NK-92 treated with Interleukin-12 subunit alpha and Interleukin-12 subunit beta, amount 100 ng/mL, for 24 hours (cell line): ENCODE data around the gene ODF2.
"Not testable (repeated sequence)": the region's sequence is repeated elsewhere in the genome, so short reads cannot be mapped to it uniquely, and the experiment has no call there.

Source experiments
- DNase-seq: peaks from one replicate; lab custom pipeline; 2025; lab: John Stamatoyannopoulos, UW

The ODF2 gene

GRCh38 chr9:128424268-128424780 lies 31.5 kb upstream of the ODF2 start:
- DNase-seq, result no peak

GRCh38 chr9:128428644-128429512 lies 26.9 kb upstream of the ODF2 start:
- DNase-seq, result no peak

- DNase-seq, result no peak
Observed at GRCh38 chr9:128429513-128430086, 26.2 kb upstream of the ODF2 start.

GRCh38 chr9:128431207-128431606 lies 24.6 kb upstream of the ODF2 start:
- DNase-seq, result no peak

- no peak for DNase-seq
Observed at GRCh38 chr9:128434340-128434739, 21.5 kb upstream of the ODF2 start.

- no peak for DNase-seq
Observed at GRCh38 chr9:128435611-128436010, 20.2 kb upstream of the ODF2 start.

GRCh38 chr9:128438343-128439109 lies 17.3 kb upstream of the ODF2 start:
- DNase-seq, result peak; percentile 63

- DNase-seq, result no peak
Observed at GRCh38 chr9:128439273-128439672, 16.5 kb upstream of the ODF2 start.

- DNase-seq, result no peak
Observed at GRCh38 chr9:128442150-128442549, 13.7 kb upstream of the ODF2 start.

- DNase-seq, result not testable (repeated sequence)
Observed at GRCh38 chr9:128446505-128446904, 9.3 kb upstream of the ODF2 start.

- DNase-seq, result no peak
Observed at GRCh38 chr9:128448746-128449145, 7.1 kb upstream of the ODF2 start.

GRCh38 chr9:128454991-128455390 lies 815 bp upstream of the ODF2 start:
- DNase-seq, result no peak

- DNase-seq, result peak; percentile 61
Observed at GRCh38 chr9:128456613-128457061, 831 bp downstream of the ODF2 start.

- no peak for DNase-seq
Observed at GRCh38 chr9:128457207-128457606, 1.4 kb downstream of the ODF2 start.

GRCh38 chr9:128459011-128459410 lies 3.2 kb downstream of the ODF2 start:
- no peak for DNase-seq

GRCh38 chr9:128469070-128469469 lies 13.3 kb downstream of the ODF2 start:
- no peak for DNase-seq

- no peak for DNase-seq
Observed at GRCh38 chr9:128470560-128470959, 14.8 kb downstream of the ODF2 start.

- no peak for DNase-seq
Observed at GRCh38 chr9:128473104-128473503, 17.3 kb downstream of the ODF2 start.

GRCh38 chr9:128475867-128476266 lies 20.1 kb downstream of the ODF2 start:
- no peak for DNase-seq

GRCh38 chr9:128479262-128479661 lies 23.5 kb downstream of the ODF2 start:
- no peak for DNase-seq

GRCh38 chr9:128481561-128481960 lies 25.8 kb downstream of the ODF2 start:
- no peak for DNase-seq

- no peak for DNase-seq
Observed at GRCh38 chr9:128482186-128482585, 26.4 kb downstream of the ODF2 start.
